Stomach (tissue), 9 donors: ENCODE results near the gene PIK3R6. TPM values are rescaled to one million over a fixed set of nuclear protein-coding genes. Genes with fewer than 3 reads are reported as not detected.

Experiments used
- DNase-seq, 2 donors: peaks; one replicate each; pipeline versions ENCODE4 v3.0.0 to v3.0.0-alpha.2; 2013 to 2019
- H3K27ac ChIP-seq, 5 donors: fragments of 200-600 bp in 4 of 5; sonication (generic) in 4 of 5; one replicate each; pipeline ENCODE4 v1.5.1; 2013 to 2019; ENCODE audit warnings: mild to moderate bottlenecking in 1 of 5, moderate library complexity in 1 of 5
- H3K27me3 ChIP-seq, 3 donors: fragments of 200-600 bp; sonication (generic); one replicate each; pipeline ENCODE4 v1.5.1; 2017 to 2019; ENCODE audit warnings: mixed run types in 1 of 3
- H3K36me3 ChIP-seq, 4 donors: fragments of 200-600 bp; sonication (generic); 1 replicate in 3 of 4; 2 replicates in 1 of 4; pipeline ENCODE4 v1.5.1; 2016 to 2019
- H3K4me1 ChIP-seq, 4 donors: fragments of 200-600 bp; sonication (generic); one replicate each; pipeline ENCODE4 v1.5.1; 2016 to 2019
- H3K4me3 ChIP-seq, 4 donors: fragments of 200-600 bp; sonication (generic) in 3 of 4; one replicate each; pipeline ENCODE4 v1.5.1; 2016 to 2019; ENCODE audit warnings: mild to moderate bottlenecking in 1 of 4
- H3K9me3 ChIP-seq, 4 donors: fragments of 200-600 bp; sonication (generic); one replicate each; pipeline ENCODE4 v1.5.1; 2016 to 2019
- CTCF ChIP-seq, 7 experiments: fragments of 450-650 bp in 4 of 7; fragments of 200-600 bp in 3 of 7; sonication (generic) in 3 of 7; IDR thresholded peaks; one replicate each; pipeline ENCODE4 v1.5.1; 2016 to 2019; ENCODE audit warnings: antibody characterized with exemption in 7 of 7, control low read depth in 2 of 7, mild to moderate bottlenecking in 1 of 7
- EP300 ChIP-seq: sonication (generic); formaldehyde crosslinking; IDR thresholded peaks from one replicate; pipeline ENCODE4 v1.6.1; 2017; ENCODE audit warnings: antibody characterized with exemption
- POLR2A ChIP-seq, 4 donors: fragments of 450-650 bp; IDR thresholded peaks; one replicate each; pipeline ENCODE4 v1.6.1; 2016; ENCODE audit warnings: antibody characterized with exemption in 4 of 4, control low read depth in 2 of 4, mild to moderate bottlenecking in 1 of 4, moderate library complexity in 1 of 4
- POLR2AphosphoS5 ChIP-seq, 3 donors: sonication (generic); formaldehyde crosslinking; IDR thresholded peaks; one replicate each; pipeline ENCODE4 v1.6.1; 2016; ENCODE audit warnings: antibody characterized with exemption in 3 of 3
- WGBS, 5 donors: extraction: QIAGEN DNeasy Blood & Tissue Kit in 3 of 5; methylation state at CpG; one replicate each; pipeline versions ENCODE4 v1.1.5 to v1.1.7; 2013 to 2018; 5-methylcytosine and 5-hydroxymethylcytosine counted together
- intact Hi-C: fragments of 100-400 bp; cut with DNase I; formaldehyde crosslinking; loops from one replicate; pipeline ENCODE4 v1.15.1; 2023; ENCODE audit warnings: low total_unique reads
- polyA plus RNA-seq, 3 donors: library from polyadenylated mRNA; stranded (reverse); fragments of 200-250 nt; gene quantifications; one replicate each; pipeline ENCODE4 v1.2.3, GENCODE V29; 2013
- total RNA-seq, 5 donors: library from RNA; depleted of rRNA; stranded (reverse); fragments of >200 nt; gene quantifications; one replicate each; pipeline versions ENCODE4 v1.1.0 to v1.2.3, GENCODE V29; 2014 to 2016
- donor health status: healthy with polysubstance abuse.
- donor health status: Bipolar disorder and iron deficiency.
- donor health status: healthy.

PIK3R6 gene
- total and polyA plus RNA-seq, 8 donors, result under 0.01 to 4.3 (median 0.37) TPM; not detected in 1

GRCh38 chr17:8893621-8894201 lies 26.2 kb upstream of the PIK3R6 start:
- 81 to 91% (median 89%) methylated on average over 13 to 15 of the region's 15 CpGs for WGBS, 5 donors
- no peak overlapping the region for H3K27ac ChIP-seq
- H3K4me1 ChIP-seq, result peaks cover 0 to 11% (median 5%) of the 10 kb centered on the region in 4 donors
- no peak for DNase-seq
- no peak for TF ChIP-seq POLR2AphosphoS5 (IDR thresholded peaks at IDR 0.05)
- TF ChIP-seq CTCF (IDR thresholded peaks at IDR 0.05), result no peak
- TF ChIP-seq POLR2A (IDR thresholded peaks at IDR 0.05), result no peak
- TF ChIP-seq EP300, result no peak
- intact Hi-C loops, result no loop called here
- H3K36me3 ChIP-seq, result peaks cover 0 to 19% (median 2%) of the 10 kb centered on the region in 4 donors
- peaks cover 0 to 11% (median 0%) of the 10 kb centered on the region in 3 donors for H3K27me3 ChIP-seq
- no peak overlapping the region for H3K4me3 ChIP-seq
- H3K9me3 ChIP-seq, result no peaks in the 10 kb centered on the region

GRCh38 chr17:8893059-8893458 lies 25.6 kb upstream of the PIK3R6 start:
- peaks cover 0 to 8% (median 0%) of the 10 kb centered on the region in 3 donors for H3K27me3 ChIP-seq
- peaks cover 0 to 11% (median 7%) of the 10 kb centered on the region in 4 donors for H3K4me1 ChIP-seq
- 80 to 94% (median 84%) methylated on average over 3 of the region's 3 CpGs for WGBS, 5 donors
- no peak for DNase-seq
- no peak overlapping the region for H3K4me3 ChIP-seq
- no peak overlapping the region for H3K27ac ChIP-seq
- H3K9me3 ChIP-seq, result no peaks in the 10 kb centered on the region
- intact Hi-C loops, result no loop called here
- H3K36me3 ChIP-seq, result peaks cover 0 to 25% (median 2%) of the 10 kb centered on the region in 4 donors
- no peak for TF ChIP-seq EP300
- no peak for TF ChIP-seq CTCF (IDR thresholded peaks at IDR 0.05)
- no peak for TF ChIP-seq POLR2AphosphoS5 (IDR thresholded peaks at IDR 0.05)
- no peak for TF ChIP-seq POLR2A (IDR thresholded peaks at IDR 0.05)

DNA sequence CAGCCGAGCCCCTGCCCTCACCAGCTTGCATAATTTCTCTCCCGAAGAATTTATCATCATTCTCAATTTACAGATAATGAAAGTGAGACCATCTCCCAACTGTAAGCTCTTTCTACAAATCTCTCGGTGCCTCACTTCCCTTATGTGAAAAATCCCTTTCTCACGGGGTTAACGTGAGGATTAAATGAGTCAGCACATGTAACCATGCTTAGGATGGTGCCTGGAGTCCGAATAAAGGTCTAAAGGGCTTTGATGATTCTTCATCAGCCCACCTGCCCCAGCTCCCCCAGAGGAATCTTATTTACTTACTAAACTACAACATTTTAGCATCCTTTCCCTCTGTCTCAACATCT lies 24.8 kb upstream of the PIK3R6 start:
- Histone ChIP-seq H3K27ac (no peak overlapping the region), H3K4me1 (peaks cover 0 to 11% (median 7%) of the 10 kb centered on the region in 4 donors), H3K27me3 (peaks cover 0 to under 1% (median 0%) of the 10 kb centered on the region in 3 donors), H3K4me3 (no peak overlapping the region), H3K9me3 (no peaks in the 10 kb centered on the region), H3K36me3 (peaks cover 0 to 33% (median 3%) of the 10 kb centered on the region in 4 donors)
- no peak for DNase-seq
- intact Hi-C loops, result no loop called here
- 52 to 60% (median 57%) methylated on average over 6 of the region's 6 CpGs for WGBS, 5 donors
- TF ChIP-seq POLR2A (IDR thresholded peaks at IDR 0.05), result no peak
- TF ChIP-seq POLR2AphosphoS5 (IDR thresholded peaks at IDR 0.05), result no peak
- no peak for TF ChIP-seq CTCF (IDR thresholded peaks at IDR 0.05)
- TF ChIP-seq EP300, result no peak

GRCh38 chr17:8890671-8891070 lies 23.2 kb upstream of the PIK3R6 start:
- TF ChIP-seq POLR2AphosphoS5 (IDR thresholded peaks at IDR 0.05) (no peak), CTCF (IDR thresholded peaks at IDR 0.05) (no peak)
- intact Hi-C loops, result no loop called here

More at GRCh38 chr17:8890671-8891070, 23.2 kb upstream of the PIK3R6 start:
- Histone ChIP-seq H3K27ac (no peak overlapping the region), H3K27me3 (no peaks in the 10 kb centered on the region), H3K4me3 (no peak overlapping the region), H3K4me1 (peaks cover 0 to 11% (median 7%) of the 10 kb centered on the region in 4 donors), H3K36me3 (peaks cover 0 to 47% (median 5%) of the 10 kb centered on the region in 4 donors), H3K9me3 (no peaks in the 10 kb centered on the region)
- DNase-seq, result no peak
- WGBS, 5 donors, result 81 to 91% (median 86%) methylated on average over 10 to 12 of the region's 12 CpGs
